Liver (tissue), 9 donors: ENCODE results near the gene PARP12. TPM values are rescaled to one million over a fixed set of nuclear protein-coding genes. Genes with fewer than 3 reads are reported as not detected.

Experiments used
- DNase-seq: peaks from one replicate; pipeline ENCODE4 v3.0.0-alpha.2; 2017; ENCODE audit warnings: low spot score
- H3K27ac ChIP-seq, 2 donors: one replicate each; pipeline ENCODE4 v1.7.0; 2013; ENCODE audit warnings: inconsistent platforms in 2 of 2, low read length in 2 of 2, control low read depth in 1 of 2, low read depth in 1 of 2, mild to moderate bottlenecking in 1 of 2
- H3K27me3 ChIP-seq, 4 donors: one replicate each; pipeline versions ENCODE4 v1.6.1 to v1.7.0; 2013; ENCODE audit warnings: low read length in 3 of 4, inconsistent platforms in 1 of 4, mild to moderate bottlenecking in 1 of 4, moderate library complexity in 1 of 4; ENCODE audit not compliant: control insufficient read depth in 4 of 4, insufficient read depth in 4 of 4
- H3K36me3 ChIP-seq, 4 donors: one replicate each; pipeline versions ENCODE4 v1.6.1 to v1.7.0; 2013; ENCODE audit warnings: low read length in 3 of 4, mild to moderate bottlenecking in 3 of 4, low read depth in 1 of 4, moderate library complexity in 1 of 4; ENCODE audit not compliant: control insufficient read depth in 4 of 4, insufficient read depth in 3 of 4
- H3K4me1 ChIP-seq, 4 donors: one replicate each; pipeline versions ENCODE4 v1.6.1 to v1.7.0; 2013; ENCODE audit warnings: low read length in 3 of 4, mild to moderate bottlenecking in 3 of 4, moderate library complexity in 1 of 4; ENCODE audit not compliant: control insufficient read depth in 4 of 4, insufficient read depth in 4 of 4
- H3K4me3 ChIP-seq, 3 donors: one replicate each; pipeline versions ENCODE4 v1.6.1 to v1.7.0; 2013; ENCODE audit warnings: low read length in 3 of 3, control low read depth in 1 of 3, low read depth in 1 of 3, mild to moderate bottlenecking in 1 of 3
- H3K9ac ChIP-seq, 2 donors: one replicate each; pipeline ENCODE4 v1.7.0; 2013; ENCODE audit warnings: low read length in 2 of 2, mild to moderate bottlenecking in 2 of 2, moderate library complexity in 2 of 2, control low read depth in 1 of 2, low read depth in 1 of 2
- H3K9me3 ChIP-seq, 4 donors: one replicate each; pipeline versions ENCODE4 v1.6.1 to v1.7.0; 2013; ENCODE audit warnings: low read length in 3 of 4; ENCODE audit not compliant: control insufficient read depth in 4 of 4
- EGR1 ChIP-seq, 2 donors: IDR thresholded peaks; 2 replicates each; pipeline ENCODE4 v1.6.1; 2016 to 2018; ENCODE audit warnings: antibody characterized with exemption in 2 of 2, low read depth in 2 of 2
- FOXA1 ChIP-seq: IDR thresholded peaks from 2 replicates; pipeline ENCODE4 v1.6.1; 2016; ENCODE audit warnings: antibody characterized with exemption
- FOXA2 ChIP-seq: IDR thresholded peaks from 2 replicates; pipeline ENCODE4 v1.6.1; 2016; ENCODE audit warnings: antibody characterized with exemption
- GABPA ChIP-seq, 2 donors: IDR thresholded peaks in 1 of 2; conservative IDR thresholded peaks in 1 of 2; 2 replicates each; pipeline ENCODE4 v1.6.1; 2016; ENCODE audit warnings: antibody characterized with exemption in 2 of 2, mild to moderate bottlenecking in 1 of 2, moderate library complexity in 1 of 2
- HNF4A ChIP-seq, 2 donors: conservative IDR thresholded peaks; 2 replicates each; pipeline ENCODE4 v1.6.1; 2016; ENCODE audit warnings: antibody characterized with exemption in 2 of 2, mild to moderate bottlenecking in 2 of 2
- JUND ChIP-seq, 2 donors: IDR thresholded peaks; 2 replicates each; pipeline ENCODE4 v1.6.1; 2016; ENCODE audit warnings: antibody characterized with exemption in 2 of 2
- NR2F2 ChIP-seq: IDR thresholded peaks from 2 replicates; pipeline ENCODE4 v1.6.1; 2016; ENCODE audit warnings: antibody characterized with exemption
- RAD21 ChIP-seq, 2 donors: IDR thresholded peaks; 2 replicates each; pipeline ENCODE4 v1.6.1; 2016; ENCODE audit warnings: antibody characterized with exemption in 2 of 2, mild to moderate bottlenecking in 2 of 2
- RXRA ChIP-seq, 2 donors: IDR thresholded peaks; 2 replicates each; pipeline ENCODE4 v1.6.1; 2017 to 2018; ENCODE audit warnings: antibody characterized with exemption in 2 of 2, mild to moderate bottlenecking in 1 of 2
- SP1 ChIP-seq: IDR thresholded peaks from 2 replicates; pipeline ENCODE4 v1.6.1; 2018; ENCODE audit warnings: antibody characterized with exemption, mild to moderate bottlenecking
- YY1 ChIP-seq: IDR thresholded peaks from 2 replicates; pipeline ENCODE4 v1.6.1; 2016; ENCODE audit warnings: antibody characterized with exemption, mild to moderate bottlenecking
- WGBS: extraction: QIAGEN DNeasy Blood & Tissue Kit; methylation state at CpG from one replicate; pipeline ENCODE4 v1.1.7; 2013; 5-methylcytosine and 5-hydroxymethylcytosine counted together
- polyA plus RNA-seq, 2 donors: library from polyadenylated mRNA; stranded (reverse) in 1 of 2; unstranded in 1 of 2; fragments of 200-250 nt in 1 of 2; fragments of >200 nt in 1 of 2; fragmentation: Nextera tagmentation in 1 of 2; extraction: Ambion mirVana in 1 of 2; gene quantifications; one replicate each; pipeline versions ENCODE4 v1.2.1 to v1.2.3, GENCODE V29; 2013 to 2015
- total RNA-seq, 2 donors: library from RNA; depleted of rRNA; stranded (reverse); fragments of >200 nt; gene quantifications; one replicate each; pipeline ENCODE4 v1.2.3, GENCODE V29; 2014
- TF ChIP-seq, protein P1 (sequence below): IDR thresholded peaks from 2 replicates; pipeline ENCODE4 v1.6.1; 2016; ENCODE audit warnings: antibody characterized with exemption
- TF ChIP-seq, protein P2 (sequence below): fragments of 150-350 bp; IDR thresholded peaks from 2 replicates; pipeline ENCODE4 v1.5.1; 2017; ENCODE audit warnings: improper control_type of control experiment, low read depth, low read length; ENCODE audit not compliant: missing input control
- TF ChIP-seq, protein P3 (sequence below): IDR thresholded peaks from 2 replicates; pipeline ENCODE4 v1.6.1; 2016; ENCODE audit warnings: antibody characterized with exemption
- TF ChIP-seq, protein P4 (sequence below): IDR thresholded peaks from 2 replicates; pipeline ENCODE4 v1.6.1; 2016; ENCODE audit warnings: antibody characterized with exemption, mild to moderate bottlenecking
- TF ChIP-seq, protein P5 (sequence below): IDR thresholded peaks from 2 replicates; pipeline ENCODE4 v1.6.1; 2016; ENCODE audit warnings: antibody characterized with exemption
- donor health status: healthy.
- donor health status: healthy.
- donor health status: healthy.
- donor health status: healthy.
- donor health status: healthy.

The PARP12 gene
- total and polyA plus RNA-seq, 4 donors: 13.3 to 32.7 (median 19.8) TPM

DNA sequence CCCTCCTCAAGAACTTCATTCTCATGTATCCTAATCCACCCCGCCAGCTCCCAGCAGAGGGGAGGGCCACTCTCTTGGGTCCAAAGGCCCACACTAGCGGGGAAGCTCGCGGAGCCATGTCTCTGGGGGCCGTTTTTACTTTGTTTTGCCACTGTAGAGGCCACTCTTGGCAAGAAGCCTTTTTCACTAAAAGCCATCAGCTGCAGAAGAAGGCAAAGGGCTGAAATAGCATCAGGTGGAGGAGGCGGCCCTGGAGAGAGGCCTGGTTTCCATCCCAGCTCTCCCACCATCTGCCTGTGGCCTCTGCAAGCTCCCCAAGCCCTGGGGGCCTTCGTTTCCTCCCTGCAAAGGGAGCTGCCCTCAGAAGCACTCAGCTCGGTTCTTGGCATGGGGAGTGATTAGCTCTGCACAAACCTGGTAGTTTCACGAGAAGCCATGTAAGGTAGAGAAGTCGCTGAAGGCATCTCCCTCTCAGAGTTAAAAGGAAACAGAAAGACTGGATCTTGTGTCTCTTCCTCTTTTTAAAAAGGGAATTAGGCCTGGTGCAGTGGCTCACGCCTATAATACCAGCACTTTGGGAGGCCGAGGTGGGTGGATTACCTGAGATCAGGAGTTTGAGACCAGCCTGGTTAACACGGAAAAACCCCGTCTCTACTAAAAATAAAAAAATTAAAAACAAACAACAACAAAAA is 70.3 kb downstream of the PARP12 start:
- TF ChIP-seq FOXA2 (no peak), FOXA1 (no peak), RXRA (IDR thresholded peaks at IDR 0.05) (no peak), HNF4A (conservative IDR thresholded peaks at IDR 0.05) (no peak), GABPA (IDR thresholded peaks at IDR 0.05 in 1 of 2, conservative IDR thresholded peaks at IDR 0.05 in 1 of 2) (no peak), SP1 (no peak), YY1 (no peak), JUND (IDR thresholded peaks at IDR 0.05) (no peak), EGR1 (IDR thresholded peaks at IDR 0.05; ENCODE audit: low read depth in 2 of 2) (no peak)
- TF ChIP-seq, protein P1, sequence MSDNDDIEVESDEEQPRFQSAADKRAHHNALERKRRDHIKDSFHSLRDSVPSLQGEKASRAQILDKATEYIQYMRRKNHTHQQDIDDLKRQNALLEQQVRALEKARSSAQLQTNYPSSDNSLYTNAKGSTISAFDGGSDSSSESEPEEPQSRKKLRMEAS: no peak
- TF ChIP-seq, protein P2, sequence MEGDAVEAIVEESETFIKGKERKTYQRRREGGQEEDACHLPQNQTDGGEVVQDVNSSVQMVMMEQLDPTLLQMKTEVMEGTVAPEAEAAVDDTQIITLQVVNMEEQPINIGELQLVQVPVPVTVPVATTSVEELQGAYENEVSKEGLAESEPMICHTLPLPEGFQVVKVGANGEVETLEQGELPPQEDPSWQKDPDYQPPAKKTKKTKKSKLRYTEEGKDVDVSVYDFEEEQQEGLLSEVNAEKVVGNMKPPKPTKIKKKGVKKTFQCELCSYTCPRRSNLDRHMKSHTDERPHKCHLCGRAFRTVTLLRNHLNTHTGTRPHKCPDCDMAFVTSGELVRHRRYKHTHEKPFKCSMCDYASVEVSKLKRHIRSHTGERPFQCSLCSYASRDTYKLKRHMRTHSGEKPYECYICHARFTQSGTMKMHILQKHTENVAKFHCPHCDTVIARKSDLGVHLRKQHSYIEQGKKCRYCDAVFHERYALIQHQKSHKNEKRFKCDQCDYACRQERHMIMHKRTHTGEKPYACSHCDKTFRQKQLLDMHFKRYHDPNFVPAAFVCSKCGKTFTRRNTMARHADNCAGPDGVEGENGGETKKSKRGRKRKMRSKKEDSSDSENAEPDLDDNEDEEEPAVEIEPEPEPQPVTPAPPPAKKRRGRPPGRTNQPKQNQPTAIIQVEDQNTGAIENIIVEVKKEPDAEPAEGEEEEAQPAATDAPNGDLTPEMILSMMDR: no peak
- TF ChIP-seq, protein P3, sequence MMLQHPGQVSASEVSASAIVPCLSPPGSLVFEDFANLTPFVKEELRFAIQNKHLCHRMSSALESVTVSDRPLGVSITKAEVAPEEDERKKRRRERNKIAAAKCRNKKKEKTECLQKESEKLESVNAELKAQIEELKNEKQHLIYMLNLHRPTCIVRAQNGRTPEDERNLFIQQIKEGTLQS: no peak
- TF ChIP-seq, protein P4, sequence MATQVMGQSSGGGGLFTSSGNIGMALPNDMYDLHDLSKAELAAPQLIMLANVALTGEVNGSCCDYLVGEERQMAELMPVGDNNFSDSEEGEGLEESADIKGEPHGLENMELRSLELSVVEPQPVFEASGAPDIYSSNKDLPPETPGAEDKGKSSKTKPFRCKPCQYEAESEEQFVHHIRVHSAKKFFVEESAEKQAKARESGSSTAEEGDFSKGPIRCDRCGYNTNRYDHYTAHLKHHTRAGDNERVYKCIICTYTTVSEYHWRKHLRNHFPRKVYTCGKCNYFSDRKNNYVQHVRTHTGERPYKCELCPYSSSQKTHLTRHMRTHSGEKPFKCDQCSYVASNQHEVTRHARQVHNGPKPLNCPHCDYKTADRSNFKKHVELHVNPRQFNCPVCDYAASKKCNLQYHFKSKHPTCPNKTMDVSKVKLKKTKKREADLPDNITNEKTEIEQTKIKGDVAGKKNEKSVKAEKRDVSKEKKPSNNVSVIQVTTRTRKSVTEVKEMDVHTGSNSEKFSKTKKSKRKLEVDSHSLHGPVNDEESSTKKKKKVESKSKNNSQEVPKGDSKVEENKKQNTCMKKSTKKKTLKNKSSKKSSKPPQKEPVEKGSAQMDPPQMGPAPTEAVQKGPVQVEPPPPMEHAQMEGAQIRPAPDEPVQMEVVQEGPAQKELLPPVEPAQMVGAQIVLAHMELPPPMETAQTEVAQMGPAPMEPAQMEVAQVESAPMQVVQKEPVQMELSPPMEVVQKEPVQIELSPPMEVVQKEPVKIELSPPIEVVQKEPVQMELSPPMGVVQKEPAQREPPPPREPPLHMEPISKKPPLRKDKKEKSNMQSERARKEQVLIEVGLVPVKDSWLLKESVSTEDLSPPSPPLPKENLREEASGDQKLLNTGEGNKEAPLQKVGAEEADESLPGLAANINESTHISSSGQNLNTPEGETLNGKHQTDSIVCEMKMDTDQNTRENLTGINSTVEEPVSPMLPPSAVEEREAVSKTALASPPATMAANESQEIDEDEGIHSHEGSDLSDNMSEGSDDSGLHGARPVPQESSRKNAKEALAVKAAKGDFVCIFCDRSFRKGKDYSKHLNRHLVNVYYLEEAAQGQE: no peak
- TF ChIP-seq, protein P5, sequence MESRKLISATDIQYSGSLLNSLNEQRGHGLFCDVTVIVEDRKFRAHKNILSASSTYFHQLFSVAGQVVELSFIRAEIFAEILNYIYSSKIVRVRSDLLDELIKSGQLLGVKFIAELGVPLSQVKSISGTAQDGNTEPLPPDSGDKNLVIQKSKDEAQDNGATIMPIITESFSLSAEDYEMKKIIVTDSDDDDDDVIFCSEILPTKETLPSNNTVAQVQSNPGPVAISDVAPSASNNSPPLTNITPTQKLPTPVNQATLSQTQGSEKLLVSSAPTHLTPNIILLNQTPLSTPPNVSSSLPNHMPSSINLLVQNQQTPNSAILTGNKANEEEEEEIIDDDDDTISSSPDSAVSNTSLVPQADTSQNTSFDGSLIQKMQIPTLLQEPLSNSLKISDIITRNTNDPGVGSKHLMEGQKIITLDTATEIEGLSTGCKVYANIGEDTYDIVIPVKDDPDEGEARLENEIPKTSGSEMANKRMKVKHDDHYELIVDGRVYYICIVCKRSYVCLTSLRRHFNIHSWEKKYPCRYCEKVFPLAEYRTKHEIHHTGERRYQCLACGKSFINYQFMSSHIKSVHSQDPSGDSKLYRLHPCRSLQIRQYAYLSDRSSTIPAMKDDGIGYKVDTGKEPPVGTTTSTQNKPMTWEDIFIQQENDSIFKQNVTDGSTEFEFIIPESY: no peak
- no peak overlapping the region for H3K27ac ChIP-seq
- H3K4me3 ChIP-seq: no peak overlapping the region
- H3K9me3 ChIP-seq: no peaks in the 10 kb centered on the region
- no peak overlapping the region for H3K9ac ChIP-seq
- WGBS: 89% methylated on average over 14 of the region's 14 CpGs
- no peaks in the 10 kb centered on the region for H3K27me3 ChIP-seq
- no peak for DNase-seq
- peaks cover 0 to 6% (median 0%) of the 10 kb centered on the region in 4 donors for H3K4me1 ChIP-seq
- H3K36me3 ChIP-seq: no peaks in the 10 kb centered on the region

DNA sequence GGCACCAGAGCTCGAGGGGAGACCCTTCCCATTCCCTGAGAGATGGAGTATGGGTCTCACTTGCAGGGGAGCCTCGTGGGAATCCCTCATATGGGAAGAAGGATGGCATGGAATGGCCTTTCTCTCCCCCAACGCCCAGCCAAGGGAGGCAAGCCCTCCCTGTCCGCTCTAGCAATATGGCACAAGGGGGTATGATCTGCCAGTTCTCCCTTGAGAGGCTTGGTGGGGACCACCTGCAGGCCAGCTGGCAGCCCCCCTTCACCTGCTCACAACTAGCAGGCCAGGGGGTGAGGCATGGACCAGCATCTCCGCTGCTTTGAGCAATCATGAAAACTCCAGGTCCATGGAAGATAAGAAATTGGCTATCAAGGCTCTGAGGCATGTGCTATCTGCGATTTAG is 70.8 kb downstream of the PARP12 start:
- WGBS: 88% methylated on average over 6 of the region's 6 CpGs
- DNase-seq: no peak

More for the DNA sequence above, 70.8 kb downstream of the PARP12 start:
- Histone ChIP-seq H3K9ac (no peak overlapping the region), H3K27me3 (no peaks in the 10 kb centered on the region), H3K4me3 (no peak overlapping the region), H3K27ac (no peak overlapping the region), H3K9me3 (no peaks in the 10 kb centered on the region), H3K4me1 (peaks cover 0 to 6% (median 0%) of the 10 kb centered on the region in 4 donors), H3K36me3 (no peaks in the 10 kb centered on the region)
- TF ChIP-seq, protein P1: no peak
- TF ChIP-seq, protein P4: no peak
- TF ChIP-seq RAD21 (IDR thresholded peaks at IDR 0.05) (no peak), NR2F2 (no peak), YY1 (no peak), HNF4A (conservative IDR thresholded peaks at IDR 0.05) (no peak)
